OCI-LY1 (cell line): ENCODE results near the gene ROR2.

Experiments
- CTCF ChIP-seq: fragments of 200-600 bp; sonication (generic), shearing (Covaris generic); IDR thresholded peaks from 2 replicates; pipeline ENCODE4 v1.5.1; 2017; ENCODE audit warnings: mild to moderate bottlenecking, antibody characterized with exemption, low read length, moderate library complexity, mixed read lengths
- EZH2 ChIP-seq: fragments of 200-600 bp; sonication (generic), shearing (Covaris generic); IDR thresholded peaks from 2 replicates; pipeline ENCODE4 v1.8.0; 2017; ENCODE audit warnings: borderline replicate concordance, mixed run types, mild to moderate bottlenecking, antibody characterized with exemption, low read length, moderate library complexity, mixed read lengths

GRCh38 chr9:91766315-91767069 is 183.5 kb downstream of the ROR2 start:
- no peak for TF ChIP-seq CTCF
- no peak for TF ChIP-seq EZH2
